Esophagus squamous epithelium (tissue), 5 donors: Measurements from ENCODE around the gene MAPRE2. TPM values are rescaled to one million over a fixed set of nuclear protein-coding genes. Genes with fewer than 3 reads are reported as not detected.

ENCODE experiments used
- DNase-seq: peaks from one replicate; lab custom pipeline; 2025; lab: John Stamatoyannopoulos, UW
- H3K27ac ChIP-seq, 4 donors: fragments of 200-600 bp; sonication (generic); one replicate each; pipeline ENCODE4 v1.5.1; 2016 to 2019; ENCODE audit warnings: mild to moderate bottlenecking in 1 of 4
- H3K27me3 ChIP-seq, 4 donors: fragments of 200-600 bp; sonication (generic); 1 replicate in 3 of 4; 2 replicates in 1 of 4; pipeline versions ENCODE4 v1.5.1 to v1.6.0; 2017 to 2021; ENCODE audit warnings: antibody characterized with exemption in 1 of 4
- H3K36me3 ChIP-seq, 3 donors: fragments of 200-600 bp; sonication (generic); one replicate each; pipeline ENCODE4 v1.5.1; 2016 to 2019
- H3K4me1 ChIP-seq, 3 donors: fragments of 200-600 bp; sonication (generic); one replicate each; pipeline ENCODE4 v1.5.1; 2017 to 2019
- H3K4me3 ChIP-seq, 4 donors: fragments of 200-600 bp; sonication (generic); 1 replicate in 3 of 4; 2 replicates in 1 of 4; pipeline ENCODE4 v1.5.1; 2016 to 2019; ENCODE audit warnings: mild to moderate bottlenecking in 2 of 4, moderate library complexity in 1 of 4
- H3K9me3 ChIP-seq, 3 donors: fragments of 200-600 bp; sonication (generic); one replicate each; pipeline ENCODE4 v1.5.1; 2016 to 2019
- CTCF ChIP-seq, 6 experiments: fragments of 450-650 bp in 4 of 6; fragments of 200-600 bp in 2 of 6; sonication (generic) in 2 of 6; IDR thresholded peaks; one replicate each; pipeline ENCODE4 v1.5.1; 2016 to 2019; ENCODE audit warnings: antibody characterized with exemption in 6 of 6, mild to moderate bottlenecking in 4 of 6, moderate library complexity in 4 of 6
- POLR2A ChIP-seq, 4 donors: fragments of 450-650 bp; IDR thresholded peaks; one replicate each; pipeline ENCODE4 v1.6.1; 2017; ENCODE audit warnings: antibody characterized with exemption in 4 of 4, mild to moderate bottlenecking in 4 of 4, moderate library complexity in 3 of 4
- WGBS, 2 donors: methylation state at CpG; one replicate each; pipeline ENCODE4 v1.1.5; 2018; 5-methylcytosine and 5-hydroxymethylcytosine counted together
- intact Hi-C: fragments of 100-400 bp; cut with DNase I; formaldehyde crosslinking; loops from one replicate; pipeline ENCODE4 v1.15.0; 2022
- total RNA-seq, 4 donors: library from RNA; depleted of rRNA; stranded (reverse); fragments of >200 nt; gene quantifications; one replicate each; pipeline ENCODE4 v1.1.0, GENCODE V29; 2016
- donor health status: DM: yes; HTN: yes; CAD: no.

MAPRE2 gene
- total RNA-seq, 4 donors from 2014 or later: 1.5 to 9.0 (median 5.0) TPM

DNA sequence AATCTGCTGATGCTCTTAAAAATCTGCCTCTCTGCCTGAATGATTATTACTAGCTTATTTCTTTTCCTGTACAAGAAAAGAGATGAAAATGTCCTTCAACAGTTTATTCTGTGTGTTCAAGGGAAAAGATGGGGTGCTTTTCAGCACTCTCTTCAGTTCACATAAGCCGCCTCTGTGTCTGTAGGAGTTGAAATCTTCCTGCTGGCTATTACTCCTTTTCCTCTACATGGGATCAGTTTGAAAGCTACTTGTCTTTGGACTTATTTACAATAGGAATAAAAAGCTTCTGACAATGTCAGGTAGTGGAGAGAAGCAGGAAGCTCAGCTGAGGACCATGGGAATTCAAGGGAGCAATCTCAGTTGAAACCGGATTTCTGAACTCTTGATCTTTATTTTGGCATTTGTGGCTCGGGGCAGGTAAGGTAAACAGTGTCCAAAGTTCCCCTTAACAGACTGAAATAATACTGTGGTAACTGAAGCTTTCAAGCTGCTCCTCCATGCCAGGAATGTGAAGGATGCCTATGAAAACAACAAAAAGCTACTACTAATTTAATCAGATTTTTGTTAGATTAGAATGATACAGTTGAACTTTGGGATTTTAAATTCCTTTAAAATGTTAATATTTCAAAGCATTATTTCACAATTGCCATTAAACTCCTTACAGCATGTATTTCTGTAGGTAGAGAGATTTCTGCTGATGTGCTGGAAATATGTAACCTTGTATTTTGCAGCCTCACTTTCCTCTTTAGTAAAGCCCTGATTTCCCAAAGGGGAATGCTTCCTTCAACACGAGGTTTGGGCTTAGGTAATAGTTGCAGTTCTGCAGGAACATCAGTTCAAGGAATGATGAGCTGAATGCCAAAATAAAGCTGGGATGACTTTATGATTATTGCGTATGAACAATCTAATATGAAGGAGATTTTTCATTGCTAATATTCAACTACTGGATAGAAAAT lies 43.6 kb downstream of the MAPRE2 start:
- Histone ChIP-seq H3K36me3 (no peaks in the 10 kb centered on the region), H3K4me3 (no peak overlapping the region), H3K4me1 (peaks cover 0 to 5% (median 0%) of the 10 kb centered on the region in 3 donors), H3K9me3 (no peaks in the 10 kb centered on the region), H3K27me3 (no peaks in the 10 kb centered on the region), H3K27ac (no peak overlapping the region)
- WGBS, 2 donors: 64 to 67% methylated on average over 5 of the region's 5 CpGs
- intact Hi-C loops: no loop called here
- no peak for DNase-seq
- no peak for TF ChIP-seq CTCF (IDR thresholded peaks at IDR 0.05)
- no peak for TF ChIP-seq POLR2A (IDR thresholded peaks at IDR 0.05)

DNA sequence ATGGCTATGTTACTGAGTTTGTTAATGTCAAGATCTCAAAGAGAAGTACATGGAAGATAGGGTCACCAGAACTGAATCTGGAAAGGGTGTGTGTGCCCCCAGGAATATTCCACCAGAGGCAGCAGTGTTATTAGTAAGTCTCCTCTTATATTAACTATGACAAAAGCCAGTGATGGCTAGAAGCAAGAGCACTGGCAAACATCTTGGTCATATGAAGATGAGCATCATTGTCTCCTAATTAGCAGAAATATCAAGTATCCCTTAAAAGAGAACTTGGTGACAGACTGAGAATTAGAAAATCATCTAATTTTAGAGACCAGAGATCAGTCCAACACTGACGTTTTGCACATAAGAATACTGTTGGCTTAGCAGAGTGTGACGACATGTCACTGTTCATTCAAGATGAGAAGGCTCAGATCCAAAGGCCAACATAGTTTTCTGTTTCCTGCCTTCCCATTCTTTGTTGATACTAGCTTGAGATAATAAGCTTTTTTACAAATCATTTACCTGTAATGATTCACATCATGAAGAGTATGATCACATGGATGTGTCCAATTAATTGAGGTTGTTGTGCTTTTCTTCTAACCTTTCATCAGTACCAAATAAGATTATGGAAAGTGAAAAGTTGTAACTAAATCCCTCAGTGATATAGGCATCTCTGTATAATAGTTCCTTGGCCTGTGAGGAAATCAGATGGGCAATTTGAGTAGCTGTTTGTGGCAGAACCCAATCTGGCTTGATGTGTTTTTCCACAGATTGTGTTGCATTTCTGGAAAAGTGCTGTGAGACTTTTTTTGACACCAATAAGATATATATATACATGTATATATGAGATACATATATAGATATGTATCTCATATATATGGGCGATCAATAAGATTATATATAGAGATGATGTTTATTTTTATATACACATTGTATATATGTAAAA lies 44.5 kb downstream of the MAPRE2 start:
- TF ChIP-seq POLR2A (IDR thresholded peaks at IDR 0.05): no peak
- TF ChIP-seq CTCF (IDR thresholded peaks at IDR 0.05): no peak
- Histone ChIP-seq H3K36me3 (no peaks in the 10 kb centered on the region), H3K4me1 (peaks cover 0 to 5% (median 0%) of the 10 kb centered on the region in 3 donors), H3K4me3 (no peak overlapping the region), H3K27me3 (no peaks in the 10 kb centered on the region), H3K9me3 (no peaks in the 10 kb centered on the region), H3K27ac (no peak overlapping the region)
- WGBS, 2 donors: 62 to 72% methylated on average over 3 of the region's 3 CpGs
- intact Hi-C loops: no loop called here
- no peak for DNase-seq

DNA sequence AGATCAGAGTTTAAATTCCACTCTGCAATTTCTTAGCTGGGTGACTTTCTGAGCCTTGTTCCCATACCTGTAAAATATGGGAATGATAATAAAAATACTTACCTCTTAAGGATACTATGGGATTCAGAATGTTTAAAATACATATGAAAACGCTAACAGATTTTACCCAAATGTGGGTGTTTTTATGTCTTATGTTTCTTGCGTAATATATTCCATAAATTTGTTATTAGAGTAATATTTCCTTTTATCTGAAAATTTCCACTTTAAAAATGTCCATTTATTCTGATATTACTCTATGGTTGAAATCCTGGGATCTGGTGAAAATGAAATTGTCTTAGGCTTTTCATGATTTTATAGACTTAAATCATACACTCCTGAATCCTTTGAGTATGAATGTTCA lies 45.5 kb downstream of the MAPRE2 start:
- Histone ChIP-seq H3K27ac (no peak overlapping the region), H3K27me3 (no peaks in the 10 kb centered on the region), H3K9me3 (no peaks in the 10 kb centered on the region), H3K4me1 (no peaks in the 10 kb centered on the region), H3K36me3 (no peaks in the 10 kb centered on the region), H3K4me3 (no peak overlapping the region)
- no peak for DNase-seq
- intact Hi-C loops: no loop called here
- TF ChIP-seq CTCF (IDR thresholded peaks at IDR 0.05): no peak
- TF ChIP-seq POLR2A (IDR thresholded peaks at IDR 0.05): no peak
- 94 to 97% methylated on average over 2 of the region's 2 CpGs for WGBS, 2 donors

GRCh38 chr18:35087726-35088125 lies 46.5 kb downstream of the MAPRE2 start:
- Histone ChIP-seq H3K27ac (no peak overlapping the region), H3K4me3 (no peak overlapping the region), H3K4me1 (no peaks in the 10 kb centered on the region), H3K9me3 (no peaks in the 10 kb centered on the region), H3K27me3 (no peaks in the 10 kb centered on the region), H3K36me3 (no peaks in the 10 kb centered on the region)
- DNase-seq: no peak
- intact Hi-C loops: no loop called here
- no peak for TF ChIP-seq POLR2A (IDR thresholded peaks at IDR 0.05)
- 78 to 90% methylated on average over 3 of the region's 3 CpGs for WGBS, 2 donors

GRCh38 chr18:35088921-35089320 lies 47.7 kb downstream of the MAPRE2 start:
- Histone ChIP-seq H3K9me3 (no peaks in the 10 kb centered on the region), H3K27ac (no peak overlapping the region), H3K36me3 (no peaks in the 10 kb centered on the region), H3K27me3 (no peaks in the 10 kb centered on the region), H3K4me1 (no peaks in the 10 kb centered on the region), H3K4me3 (no peak overlapping the region)
- 90 to 96% methylated on average over 3 of the region's 3 CpGs for WGBS, 2 donors
- intact Hi-C loops: no loop called here
- no peak for DNase-seq
- TF ChIP-seq CTCF (IDR thresholded peaks at IDR 0.05): no peak
- no peak for TF ChIP-seq POLR2A (IDR thresholded peaks at IDR 0.05)
